HEK293T (cell line): Measurements from ENCODE around the gene NECTIN1.

Experiments used
- CTCF ChIA-PET: fragments of 350-600 bp; formaldehyde crosslinking; extraction: SDS; loops from one replicate; lab custom pipeline; 2021; ENCODE audit warnings: antibody characterized with exemption, inconsistent platforms; lab: Yijun Ruan, JAX
- POLR2A ChIA-PET: fragments of 350-600 bp; formaldehyde crosslinking; extraction: SDS; loops from one replicate; lab custom pipeline; 2020; ENCODE audit warnings: antibody characterized with exemption, inconsistent platforms; lab: Yijun Ruan, JAX
- DNase-seq: peaks from one replicate; pipeline ENCODE4 v3.0.0; 2012; ENCODE audit warnings: mixed read lengths; ENCODE audit errors: extremely low spot score
- ARNT ChIP-seq: fragments of 450-650 bp; IDR thresholded peaks from 2 replicates; pipeline ENCODE4 v1.6.1; 2017; ENCODE audit warnings: mild to moderate bottlenecking
- BHLHE40 ChIP-seq: fragments of 450-650 bp; IDR thresholded peaks from 2 replicates; pipeline ENCODE4 v1.6.1; 2016; ENCODE audit warnings: mild to moderate bottlenecking, moderate library complexity, borderline replicate concordance
- CTBP1 ChIP-seq: fragments of 450-650 bp; IDR thresholded peaks from 2 replicates; pipeline ENCODE4 v1.6.1; 2016; ENCODE audit warnings: borderline replicate concordance
- ELF4 ChIP-seq: fragments of 450-650 bp; IDR thresholded peaks from 2 replicates; pipeline ENCODE4 v1.6.1; 2017; ENCODE audit warnings: antibody characterized with exemption
- FOXA1 ChIP-seq: fragments of 450-650 bp; IDR thresholded peaks from 2 replicates; pipeline ENCODE4 v1.6.1; 2016; ENCODE audit warnings: mild to moderate bottlenecking
- FOXK2 ChIP-seq: fragments of 450-650 bp; IDR thresholded peaks from 2 replicates; pipeline ENCODE4 v1.6.1; 2016; ENCODE audit warnings: mild to moderate bottlenecking
- FOXM1 ChIP-seq: fragments of 450-650 bp; IDR thresholded peaks from 2 replicates; pipeline ENCODE4 v1.6.1; 2017; ENCODE audit warnings: mild to moderate bottlenecking, borderline replicate concordance
- HDGF ChIP-seq: fragments of 450-650 bp; IDR thresholded peaks from 2 replicates; pipeline ENCODE4 v1.6.1; 2017; ENCODE audit warnings: antibody characterized with exemption, borderline replicate concordance
- L3MBTL2 ChIP-seq: fragments of 450-650 bp; conservative IDR thresholded peaks from 2 replicates; pipeline ENCODE4 v1.6.1; 2016; ENCODE audit warnings: mild to moderate bottlenecking
- LEF1 ChIP-seq: fragments of 450-650 bp; IDR thresholded peaks from 2 replicates; pipeline ENCODE4 v1.6.1; 2017; ENCODE audit warnings: mild to moderate bottlenecking, borderline replicate concordance
- NFRKB ChIP-seq: fragments of 450-650 bp; IDR thresholded peaks from 2 replicates; pipeline ENCODE4 v1.6.1; 2016; ENCODE audit warnings: mild to moderate bottlenecking, moderate library complexity
- SP1 ChIP-seq: fragments of 450-650 bp; IDR thresholded peaks from 2 replicates; pipeline ENCODE4 v1.6.1; 2017
- SUZ12 ChIP-seq: fragments of 450-650 bp; IDR thresholded peaks from 2 replicates; pipeline ENCODE4 v1.6.1; 2016; ENCODE audit warnings: mild to moderate bottlenecking
- TARDBP ChIP-seq: fragments of 450-650 bp; IDR thresholded peaks from 2 replicates; pipeline ENCODE4 v1.6.1; 2016
- ZNF384 ChIP-seq: fragments of 450-650 bp; IDR thresholded peaks from 2 replicates; pipeline ENCODE4 v1.6.1; 2016
- TF ChIP-seq, protein P1 (sequence below): fragments of 450-650 bp; IDR thresholded peaks from 2 replicates; pipeline ENCODE4 v1.6.1; 2016

NECTIN1 gene

DNA sequence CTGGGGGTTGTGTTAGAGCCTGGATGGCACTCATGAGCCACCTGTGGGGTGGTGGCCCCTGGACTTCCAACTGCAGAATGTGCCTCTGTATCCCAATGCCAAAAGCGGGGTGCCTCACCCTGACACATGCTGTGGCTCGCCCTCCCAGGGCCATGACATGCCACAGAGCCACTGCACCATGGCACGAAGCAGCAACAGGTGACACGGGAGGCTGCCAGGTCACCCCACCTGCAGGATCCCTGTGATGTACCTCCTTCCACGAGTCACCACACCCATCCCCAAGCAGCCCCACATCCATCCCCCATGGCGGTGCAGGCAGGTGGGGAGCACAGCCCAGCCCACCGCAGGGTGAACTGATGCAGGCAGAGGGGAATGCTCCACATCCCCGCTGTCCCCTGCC is 14.8 kb downstream of the NECTIN1 start:
- CTCF ChIA-PET, result no interaction called here
- TF ChIP-seq SUZ12 (no peak), FOXK2 (no peak), TARDBP (no peak), BHLHE40 (no peak), SP1 (no peak)
- POLR2A ChIA-PET, result no interaction called here
- DNase-seq, result no peak

DNA sequence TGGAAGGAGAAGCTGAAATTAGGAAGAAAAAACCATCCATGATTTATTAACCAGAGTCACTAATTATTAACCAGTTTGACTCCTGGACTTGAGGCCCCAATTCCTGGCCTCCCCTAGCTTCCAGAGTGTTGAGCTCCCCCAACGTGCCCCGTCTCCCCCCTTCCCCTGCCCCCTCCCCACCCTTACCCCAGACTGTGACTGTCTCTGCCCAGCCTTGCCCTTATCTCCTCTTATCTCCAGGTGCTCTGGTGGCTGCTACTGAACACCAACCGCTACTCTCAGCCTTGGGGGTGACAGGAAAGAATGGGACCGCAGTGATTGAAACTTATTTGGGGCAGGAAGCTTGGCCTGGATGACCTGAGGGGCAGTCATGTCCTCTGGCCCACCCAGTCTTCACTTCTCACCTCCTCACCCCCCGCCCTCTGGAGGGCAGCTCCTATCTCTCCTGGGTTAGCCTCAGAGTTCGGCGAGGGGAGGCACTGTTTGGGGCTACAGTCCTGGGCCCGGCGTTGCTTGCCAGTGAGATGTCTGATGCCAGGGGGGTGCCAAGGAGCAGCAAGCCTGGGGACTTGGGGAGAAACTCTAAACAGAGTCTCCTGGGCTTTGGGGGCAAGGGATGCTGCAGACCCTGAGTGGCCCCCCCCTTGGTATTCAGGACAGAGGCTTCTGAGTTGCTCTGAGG is 15.5 kb downstream of the NECTIN1 start:
- ChIA-PET CTCF (interaction anchor here (0.6 kb wide), 1 partner anchor 95 kb away, joined by 3 read pairs; no protein-coding TSS in a partner anchor), POLR2A (no interaction called here)
- no peak for DNase-seq
- no peak for TF ChIP-seq FOXM1
- no peak for TF ChIP-seq ARNT

DNA sequence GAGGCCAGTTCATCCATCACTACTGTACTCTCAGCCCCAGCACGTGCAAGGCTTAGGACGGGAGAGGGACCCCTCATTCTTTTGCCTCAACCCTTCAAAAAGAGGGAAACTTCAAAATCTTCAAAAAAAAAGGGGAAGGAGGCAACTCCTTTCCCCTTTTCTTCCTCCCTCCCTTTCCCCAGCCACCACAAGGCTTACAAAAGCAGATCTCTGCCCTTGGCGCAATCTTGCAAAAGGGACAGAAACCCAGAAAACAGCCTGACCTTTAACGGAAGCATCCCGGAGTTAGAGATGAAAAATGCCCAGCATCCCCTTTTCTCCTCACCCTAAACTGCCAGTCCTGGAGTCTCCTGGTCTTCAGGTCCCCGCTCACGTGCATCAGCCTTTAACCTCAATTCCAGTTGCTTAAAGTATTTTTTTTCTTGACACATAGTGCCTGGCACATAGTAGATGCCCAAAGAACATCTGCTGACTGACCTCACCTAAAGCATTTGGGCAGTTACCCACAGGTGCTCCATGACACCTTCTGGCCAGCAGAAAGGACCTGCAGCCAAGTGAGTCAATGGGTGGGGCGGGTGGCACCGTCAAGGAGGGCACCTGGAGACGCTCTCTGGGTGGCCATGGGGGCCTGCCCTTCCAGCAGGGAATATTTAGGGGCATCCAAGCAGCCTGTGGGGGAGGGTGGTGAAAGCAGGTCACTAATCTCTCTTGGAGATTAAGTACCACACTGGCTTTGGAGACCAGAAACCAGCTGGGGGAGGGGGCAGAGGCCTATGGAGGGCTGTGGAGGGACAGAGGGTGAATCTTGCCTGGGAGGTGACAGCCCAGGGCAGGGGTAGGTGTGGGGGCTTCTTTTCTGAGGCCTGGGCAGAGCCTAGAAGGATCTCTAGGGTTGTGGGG is 16.3 kb downstream of the NECTIN1 start:
- TF ChIP-seq TARDBP (no peak), FOXM1 (no peak), BHLHE40 (no peak), LEF1 (no peak), FOXA1 (no peak), SUZ12 (no peak), NFRKB (no peak), L3MBTL2 (no peak)
- TF ChIP-seq, protein P1, sequence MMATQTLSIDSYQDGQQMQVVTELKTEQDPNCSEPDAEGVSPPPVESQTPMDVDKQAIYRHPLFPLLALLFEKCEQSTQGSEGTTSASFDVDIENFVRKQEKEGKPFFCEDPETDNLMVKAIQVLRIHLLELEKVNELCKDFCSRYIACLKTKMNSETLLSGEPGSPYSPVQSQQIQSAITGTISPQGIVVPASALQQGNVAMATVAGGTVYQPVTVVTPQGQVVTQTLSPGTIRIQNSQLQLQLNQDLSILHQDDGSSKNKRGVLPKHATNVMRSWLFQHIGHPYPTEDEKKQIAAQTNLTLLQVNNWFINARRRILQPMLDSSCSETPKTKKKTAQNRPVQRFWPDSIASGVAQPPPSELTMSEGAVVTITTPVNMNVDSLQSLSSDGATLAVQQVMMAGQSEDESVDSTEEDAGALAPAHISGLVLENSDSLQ, result no peak
- DNase-seq, result no peak
- CTCF ChIA-PET, result interaction anchor here (0.6 kb wide), 1 partner anchor 94 kb away, joined by 3 read pairs; no protein-coding TSS in a partner anchor
- POLR2A ChIA-PET, result no interaction called here

- CTCF ChIA-PET, result no interaction called here
- POLR2A ChIA-PET, result no interaction called here
- TF ChIP-seq TARDBP, result no peak
- TF ChIP-seq, protein P1, result no peak
- no peak for TF ChIP-seq FOXM1
- TF ChIP-seq SUZ12, result no peak
- TF ChIP-seq LEF1, result no peak
- no peak for TF ChIP-seq ZNF384
- no peak for TF ChIP-seq L3MBTL2
- TF ChIP-seq ELF4, result no peak
- TF ChIP-seq HDGF, result no peak
- no peak for TF ChIP-seq BHLHE40
- no peak for TF ChIP-seq SP1
- no peak for TF ChIP-seq FOXA1
- no peak for TF ChIP-seq CTBP1
- DNase-seq, result no peak
Measured at GRCh38 chr11:119712006-119712405, 17.0 kb downstream of the NECTIN1 start.

GRCh38 chr11:119711476-119711875 is 17.5 kb downstream of the NECTIN1 start:
- CTCF ChIA-PET, result interaction anchor here (0.6 to 0.7 kb wide), 2 partner anchors 9 to 28 kb away, joined by 3 read pairs; no protein-coding TSS in a partner anchor
- POLR2A ChIA-PET, result no interaction called here
- TF ChIP-seq HDGF (no peak), SP1 (no peak), NFRKB (no peak), L3MBTL2 (no peak), LEF1 (no peak), ZNF384 (no peak), SUZ12 (no peak), ELF4 (no peak), FOXK2 (no peak), FOXM1 (no peak), CTBP1 (no peak), ARNT (no peak), TARDBP (no peak), FOXA1 (no peak), BHLHE40 (no peak)
- TF ChIP-seq, protein P1, result no peak
- no peak for DNase-seq

DNA sequence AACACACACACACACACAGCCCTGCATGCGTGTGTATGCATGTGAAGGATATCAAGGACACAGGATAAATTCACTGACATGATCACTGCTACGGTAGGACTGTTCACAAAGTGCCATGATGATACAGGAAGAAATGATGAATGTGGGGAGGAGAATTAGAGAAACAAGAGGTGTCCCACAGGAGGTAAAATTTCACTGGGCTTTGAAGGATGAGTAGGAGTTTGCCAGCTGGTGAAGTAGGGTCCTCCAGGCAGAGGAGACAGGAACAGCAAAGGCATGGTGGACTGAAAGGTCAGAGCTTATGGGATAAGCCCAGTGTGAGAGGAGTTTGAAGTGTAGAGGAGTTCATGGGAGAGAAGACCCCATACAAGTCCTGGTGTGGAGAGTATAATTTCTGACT is 18.6 kb downstream of the NECTIN1 start:
- CTCF ChIA-PET, result interaction anchor here (0.6 to 0.7 kb wide), 2 partner anchors 14 to 19 kb away, joined by 3 to 4 read pairs; no protein-coding TSS in a partner anchor
- POLR2A ChIA-PET, result no interaction called here
- no peak for TF ChIP-seq FOXA1
- no peak for TF ChIP-seq BHLHE40
- TF ChIP-seq SUZ12, result no peak
- TF ChIP-seq, protein P1, result no peak
- no peak for TF ChIP-seq L3MBTL2
- no peak for TF ChIP-seq TARDBP
- TF ChIP-seq HDGF, result no peak
- TF ChIP-seq FOXM1, result no peak
- no peak for TF ChIP-seq LEF1
- TF ChIP-seq CTBP1, result no peak
- no peak for TF ChIP-seq FOXK2
- TF ChIP-seq SP1, result no peak
- TF ChIP-seq ZNF384, result no peak
- TF ChIP-seq NFRKB, result no peak
- no peak for TF ChIP-seq ELF4
- TF ChIP-seq ARNT, result no peak
- DNase-seq, result no peak
